ENCODE measurements around the gene STX3.

DNA sequence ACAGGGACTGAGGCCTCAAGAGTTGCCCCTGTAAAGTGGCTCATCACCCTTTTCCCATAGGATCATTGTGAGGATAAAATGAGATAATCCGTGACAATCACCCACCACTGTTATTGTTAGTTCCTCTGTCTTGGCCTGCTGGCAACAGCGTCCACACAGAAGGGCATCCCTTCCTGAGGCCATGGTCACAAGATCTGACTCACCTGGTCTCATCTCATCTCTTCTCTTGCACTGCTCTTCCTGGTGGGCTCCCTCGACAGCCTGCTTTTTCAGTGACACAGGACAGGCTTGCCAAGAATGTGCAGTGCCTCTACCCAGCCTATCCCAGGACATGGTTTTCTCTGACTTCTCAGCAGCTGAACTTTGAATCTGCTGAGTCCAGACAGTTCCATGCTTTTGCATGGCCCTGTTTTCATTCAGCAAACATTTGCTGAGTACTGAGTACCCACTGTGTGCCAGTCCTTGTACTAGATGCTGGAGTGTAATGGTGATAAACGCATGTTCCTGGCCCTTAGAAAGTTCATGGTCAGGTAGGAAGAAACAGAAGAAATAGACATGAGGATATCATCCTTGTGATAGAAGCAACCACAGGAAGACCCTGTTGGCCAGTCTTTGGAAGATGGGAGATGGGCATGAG is 3.3 kb downstream of the STX3 start:
- TF ChIP-seq, protein P1, sequence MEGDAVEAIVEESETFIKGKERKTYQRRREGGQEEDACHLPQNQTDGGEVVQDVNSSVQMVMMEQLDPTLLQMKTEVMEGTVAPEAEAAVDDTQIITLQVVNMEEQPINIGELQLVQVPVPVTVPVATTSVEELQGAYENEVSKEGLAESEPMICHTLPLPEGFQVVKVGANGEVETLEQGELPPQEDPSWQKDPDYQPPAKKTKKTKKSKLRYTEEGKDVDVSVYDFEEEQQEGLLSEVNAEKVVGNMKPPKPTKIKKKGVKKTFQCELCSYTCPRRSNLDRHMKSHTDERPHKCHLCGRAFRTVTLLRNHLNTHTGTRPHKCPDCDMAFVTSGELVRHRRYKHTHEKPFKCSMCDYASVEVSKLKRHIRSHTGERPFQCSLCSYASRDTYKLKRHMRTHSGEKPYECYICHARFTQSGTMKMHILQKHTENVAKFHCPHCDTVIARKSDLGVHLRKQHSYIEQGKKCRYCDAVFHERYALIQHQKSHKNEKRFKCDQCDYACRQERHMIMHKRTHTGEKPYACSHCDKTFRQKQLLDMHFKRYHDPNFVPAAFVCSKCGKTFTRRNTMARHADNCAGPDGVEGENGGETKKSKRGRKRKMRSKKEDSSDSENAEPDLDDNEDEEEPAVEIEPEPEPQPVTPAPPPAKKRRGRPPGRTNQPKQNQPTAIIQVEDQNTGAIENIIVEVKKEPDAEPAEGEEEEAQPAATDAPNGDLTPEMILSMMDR (IDR thresholded peaks at IDR 0.05), result no peak
- TF ChIP-seq POLR2A (IDR thresholded peaks at IDR 0.05) (no peak), POLR2AphosphoS5 (IDR thresholded peaks at IDR 0.05) (no peak)

All from prostate gland (tissue), 2 donors.